HUDEP-2 (cell line): ENCODE data around the gene CCDC192.

Experiments used
- DNase-seq, 76 experiments: peaks; one replicate each; lab custom pipeline; 2025; ENCODE audit not compliant: unreplicated experiment in 76 of 76; lab: John Stamatoyannopoulos, UW

Gene CCDC192

DNA sequence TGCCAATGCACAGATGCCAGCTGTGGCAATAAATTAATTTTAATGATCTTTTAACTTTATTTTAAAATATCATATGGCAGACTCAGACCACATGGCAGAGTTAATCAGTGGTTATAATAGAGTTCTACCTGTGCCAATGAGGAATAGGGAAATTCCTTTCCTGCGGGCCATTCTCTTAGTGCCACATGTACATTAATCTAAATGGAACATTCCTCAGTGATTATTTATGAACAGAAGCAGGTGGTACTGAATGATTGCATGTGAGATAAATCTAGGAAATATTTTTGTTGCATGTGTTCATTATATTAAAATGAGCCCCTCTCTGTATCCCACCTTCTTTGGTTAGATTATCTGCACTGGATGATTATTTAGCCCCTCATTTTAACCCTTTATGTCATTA is 102.3 kb downstream of the CCDC192 start:
- DNase-seq: no peak

DNA sequence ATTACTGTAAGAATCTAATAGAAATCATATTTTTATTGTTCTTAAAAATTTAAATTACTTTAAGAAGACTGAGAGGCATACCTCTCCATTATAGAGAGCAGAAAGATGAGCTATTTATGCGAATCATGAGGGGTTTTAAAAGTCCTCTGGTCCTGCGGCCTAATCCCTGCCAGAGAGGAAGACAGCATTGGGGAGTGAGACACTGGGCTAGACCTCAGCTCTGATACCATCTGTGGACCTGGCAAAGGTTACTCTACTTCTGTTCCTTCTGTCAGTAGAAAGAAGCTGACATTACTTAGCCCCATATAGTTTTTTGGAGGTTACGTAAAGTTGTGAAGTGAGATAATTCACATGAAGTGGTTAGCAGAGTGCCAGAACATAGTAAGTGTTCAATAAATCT is 103.6 kb downstream of the CCDC192 start:
- no peak for DNase-seq

GRCh38 chr5:127809533-127809932 is 106.3 kb downstream of the CCDC192 start:
- DNase-seq: no peak

GRCh38 chr5:127810017-127810416 is 106.8 kb downstream of the CCDC192 start:
- no peak for DNase-seq

- no peak for DNase-seq
Measured at GRCh38 chr5:127810707-127811490, 107.7 kb downstream of the CCDC192 start.

- DNase-seq: no peak
Measured at GRCh38 chr5:127812570-127812969, 109.4 kb downstream of the CCDC192 start.

DNA sequence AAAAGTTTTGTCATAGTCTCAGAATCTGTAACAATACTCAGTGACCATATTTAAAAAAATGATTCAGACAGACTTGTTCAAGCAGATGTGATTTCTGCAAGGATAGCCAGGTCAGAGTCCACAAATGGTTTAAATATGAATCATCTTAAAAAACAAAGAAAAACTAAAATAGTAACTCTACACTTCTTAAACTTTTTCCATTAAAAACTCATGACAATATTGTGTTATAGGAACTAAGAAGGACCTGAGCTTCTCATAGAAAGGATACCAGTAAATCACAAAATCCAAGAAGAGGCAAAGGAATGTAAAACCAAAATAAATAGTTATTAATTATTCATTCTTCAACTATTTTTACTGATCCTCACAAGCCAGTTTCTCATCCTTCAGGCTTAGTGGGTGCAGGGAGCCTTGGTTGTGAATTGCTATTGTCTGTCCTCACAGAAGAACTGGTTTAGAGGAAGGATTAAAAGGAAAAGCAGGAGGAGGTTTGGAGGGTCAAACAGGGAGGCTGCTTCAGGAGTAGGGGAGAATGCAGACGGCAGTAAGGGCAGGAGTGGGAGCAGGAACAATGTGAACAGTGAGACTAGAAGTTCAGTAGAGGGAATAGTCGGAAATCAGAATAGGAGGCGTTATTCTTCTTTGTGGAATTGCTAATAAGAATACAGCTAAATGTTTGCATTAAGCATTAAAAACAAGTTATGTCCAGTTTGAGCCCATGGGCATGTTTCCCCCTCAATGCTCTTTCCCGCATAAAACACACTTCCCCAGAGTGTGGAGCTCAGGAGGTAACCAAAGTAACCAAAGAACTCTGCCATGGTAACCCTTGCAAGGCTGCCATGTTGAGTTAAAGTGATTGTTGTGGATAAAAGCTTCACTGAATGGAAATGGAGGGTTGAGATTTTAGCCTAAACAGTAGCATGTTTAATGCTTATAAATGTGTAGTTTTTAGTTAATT is 110.7 kb downstream of the CCDC192 start:
- no peak for DNase-seq

- no peak for DNase-seq
Measured at GRCh38 chr5:127814588-127814973, 111.4 kb downstream of the CCDC192 start.

DNA sequence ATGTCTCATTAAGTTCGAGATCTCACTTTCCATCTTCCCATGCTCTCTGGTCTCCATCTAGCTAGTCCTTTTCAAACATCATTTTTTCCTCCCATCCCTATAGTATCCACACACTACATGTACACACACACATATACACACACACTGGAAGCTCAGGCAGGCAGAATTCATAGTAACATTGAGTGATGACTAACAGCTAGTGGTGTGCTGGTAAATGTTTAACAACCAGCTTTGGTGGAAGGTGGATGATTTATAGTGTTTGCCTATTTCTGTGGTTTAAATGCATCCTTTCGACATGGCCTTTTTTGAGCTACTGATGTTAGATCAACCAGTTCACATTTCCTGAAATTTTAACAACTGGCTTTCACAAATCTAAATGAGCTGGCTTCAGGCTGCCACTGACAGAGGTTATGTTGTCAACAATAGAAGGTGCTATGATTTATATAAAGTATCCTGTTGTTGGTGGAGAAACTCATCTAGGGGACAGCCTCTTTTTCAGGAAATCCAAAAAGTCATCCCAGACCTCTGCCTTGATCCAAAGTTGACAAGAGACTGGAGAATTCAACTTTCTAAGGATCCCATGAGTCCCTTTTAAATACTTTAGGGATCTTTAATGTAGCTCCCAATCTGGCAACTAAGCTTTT is 117.8 kb downstream of the CCDC192 start:
- DNase-seq: no peak

- no peak for DNase-seq
Measured at GRCh38 chr5:127821896-127822295, 118.7 kb downstream of the CCDC192 start.

GRCh38 chr5:127824126-127824525 is 120.9 kb downstream of the CCDC192 start:
- no peak for DNase-seq

GRCh38 chr5:127826011-127826410 is 122.8 kb downstream of the CCDC192 start:
- no peak for DNase-seq

DNA sequence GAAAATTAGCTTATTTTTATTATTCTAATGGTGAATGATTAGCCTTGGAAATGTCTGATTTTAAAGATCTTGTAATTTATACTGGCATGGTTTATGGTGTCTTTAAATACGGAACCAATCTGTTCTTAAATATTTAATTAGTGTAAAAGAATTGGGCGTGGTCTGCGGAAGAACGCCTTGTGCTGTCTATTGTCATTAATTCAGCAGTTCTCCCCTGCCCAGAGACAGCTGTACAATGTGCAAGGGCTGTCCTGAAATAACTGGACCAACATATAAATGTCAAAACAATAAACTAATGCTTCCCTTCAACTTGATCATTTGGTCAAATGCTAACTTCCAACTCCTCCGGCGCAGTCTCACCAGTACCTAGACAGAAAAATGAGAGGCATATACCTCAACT is 124.3 kb downstream of the CCDC192 start:
- DNase-seq: no peak

GRCh38 chr5:127830157-127830556 is 127.0 kb downstream of the CCDC192 start:
- no peak for DNase-seq

DNA sequence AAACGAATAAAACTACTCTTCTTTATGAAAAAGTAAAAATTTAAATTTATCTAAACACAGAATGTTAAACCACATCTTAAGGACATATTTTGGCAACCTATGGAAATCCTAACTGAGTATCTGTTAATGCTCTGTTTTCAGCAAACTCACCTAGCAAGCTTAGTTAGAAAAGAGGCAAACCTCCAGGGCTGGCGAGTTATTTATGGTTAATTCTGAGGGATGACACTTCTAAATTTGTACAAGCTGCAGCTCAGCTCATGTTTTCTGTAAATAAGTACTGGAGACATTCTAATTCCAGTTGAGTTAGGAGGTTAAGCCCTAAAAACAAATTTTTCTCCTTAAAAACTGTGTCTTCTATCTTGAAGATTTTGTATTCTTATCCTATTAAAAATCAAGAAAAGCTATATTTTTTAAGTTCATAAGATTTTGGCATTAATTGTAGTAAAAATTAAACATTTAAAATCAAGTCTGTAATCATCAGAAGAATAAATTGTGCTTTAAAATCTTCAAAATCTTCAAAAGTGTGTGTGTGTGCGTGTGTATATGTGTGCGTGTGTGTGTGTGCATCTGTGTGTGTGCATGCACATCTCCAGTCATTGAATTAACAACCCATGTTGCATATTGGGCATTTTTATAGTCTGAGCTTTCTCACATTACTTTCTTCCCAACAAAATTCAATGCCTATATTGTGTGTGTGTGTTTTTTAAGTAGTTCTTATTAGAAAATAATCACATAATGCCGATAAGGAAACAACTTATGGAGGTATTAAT is 127.8 kb downstream of the CCDC192 start:
- DNase-seq: no peak

- DNase-seq: no peak
Measured at GRCh38 chr5:127832067-127832466, 128.9 kb downstream of the CCDC192 start.

- no peak for DNase-seq
Measured at GRCh38 chr5:127834094-127834531, 130.9 kb downstream of the CCDC192 start.

GRCh38 chr5:127834554-127834953 is 131.4 kb downstream of the CCDC192 start:
- DNase-seq: no peak

- no peak for DNase-seq
Measured at GRCh38 chr5:127838661-127839060, 135.5 kb downstream of the CCDC192 start.

DNA sequence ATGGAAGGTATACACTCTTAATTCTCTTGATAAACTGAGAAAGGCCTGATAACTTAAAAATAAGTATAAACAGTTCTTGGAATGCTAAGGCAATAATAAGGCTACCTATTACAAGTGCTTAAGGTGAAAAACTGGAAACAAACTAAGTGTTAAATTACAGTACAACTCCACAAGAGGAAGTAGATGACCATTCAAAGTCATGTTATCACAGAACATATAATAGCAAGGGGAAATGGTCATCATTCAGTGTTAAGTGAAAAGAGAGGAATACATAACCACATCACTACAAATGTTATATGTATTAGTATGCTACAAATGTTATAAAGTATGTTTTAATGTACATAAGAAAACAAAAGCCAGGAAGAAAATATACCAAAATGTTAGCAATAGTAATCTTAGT is 135.9 kb downstream of the CCDC192 start:
- no peak for DNase-seq
